ENCODE results near the gene OMP.

The OMP gene

GRCh38 chr11:77108436-77108835, 5.8 kb downstream of the OMP start:
- TF ChIP-seq CTCF (IDR thresholded peaks at IDR 0.05; ENCODE audit: low read depth, low read length, missing control alignments), result no peak

GRCh38 chr11:77109236-77110019, 6.8 kb downstream of the OMP start:
- no peak for DNase-seq (ENCODE audit: low read depth)
- no peak for TF ChIP-seq CTCF (IDR thresholded peaks at IDR 0.05; ENCODE audit: low read depth, low read length, missing control alignments)
- H3K4me3 ChIP-seq (ENCODE audit: low read depth, low read length), result no peak overlapping the region

More at GRCh38 chr11:77108436-77108835, 5.8 kb downstream of the OMP start:
- H3K4me3 ChIP-seq (ENCODE audit: low read depth, low read length), result no peak overlapping the region
- no peak for DNase-seq (ENCODE audit: low read depth)

GRCh38 chr11:77110836-77111235, 8.2 kb downstream of the OMP start:
- H3K4me3 ChIP-seq (ENCODE audit: low read depth, low read length), result no peak overlapping the region
- TF ChIP-seq CTCF (IDR thresholded peaks at IDR 0.05; ENCODE audit: low read depth, low read length, missing control alignments), result no peak
- no peak for DNase-seq (ENCODE audit: low read depth)

GRCh38 chr11:77111277-77111676, 8.6 kb downstream of the OMP start:
- DNase-seq (ENCODE audit: low read depth), result no peak
- no peak overlapping the region for H3K4me3 ChIP-seq (ENCODE audit: low read depth, low read length)
- TF ChIP-seq CTCF (IDR thresholded peaks at IDR 0.05; ENCODE audit: low read depth, low read length, missing control alignments), result no peak

GRCh38 chr11:77111946-77112345, 9.3 kb downstream of the OMP start:
- H3K4me3 ChIP-seq (ENCODE audit: low read depth, low read length), result no peak overlapping the region
- no peak for DNase-seq (ENCODE audit: low read depth)
- TF ChIP-seq CTCF (IDR thresholded peaks at IDR 0.05; ENCODE audit: low read depth, low read length, missing control alignments), result no peak

- TF ChIP-seq CTCF (IDR thresholded peaks at IDR 0.05; ENCODE audit: low read depth, low read length, missing control alignments), result no peak
- no peak for DNase-seq (ENCODE audit: low read depth)
- H3K4me3 ChIP-seq (ENCODE audit: low read depth, low read length), result no peak overlapping the region
Measured at GRCh38 chr11:77112641-77113381, 10.2 kb downstream of the OMP start.
